HEK293 (cell line): ENCODE data around the gene ABCF1.

Experiments used
- CTCF ChIA-PET: fragments of 350-600 bp; formaldehyde crosslinking; extraction: SDS; loops from one replicate; lab custom pipeline; 2021; ENCODE audit warnings: antibody characterized with exemption; lab: Yijun Ruan, JAX
- POLR2A ChIA-PET: fragments of 300-600 bp; formaldehyde crosslinking; extraction: SDS; loops from one replicate; lab custom pipeline; 2020; ENCODE audit warnings: antibody characterized with exemption, inconsistent platforms; lab: Yijun Ruan, JAX
- H3K27ac ChIP-seq: fragments of 200-500 bp; sonication (Bioruptor generic); 2 replicates; pipeline ENCODE4 v1.5.1; 2014; ENCODE audit warnings: low read depth, low read length, control low read depth, inconsistent platforms; ENCODE audit errors: extremely low read depth
- H3K36me3 ChIP-seq, 2 experiments: fragments of 200-500 bp in 1 of 2; sonication (Bioruptor generic) in 1 of 2; 1 replicate in 1 of 2; 2 replicates in 1 of 2; pipeline ENCODE4 v1.5.1; 2014 to 2017; ENCODE audit warnings: inconsistent platforms in 2 of 2, low read length in 2 of 2; ENCODE audit not compliant: control insufficient read depth in 2 of 2, insufficient read depth in 1 of 2
- H3K4me1 ChIP-seq: fragments of 200-500 bp; sonication (Bioruptor generic); 2 replicates; pipeline ENCODE4 v1.5.1; 2014; ENCODE audit warnings: mild to moderate bottlenecking, low read length, inconsistent platforms; ENCODE audit not compliant: control insufficient read depth, insufficient read depth
- H3K4me3 ChIP-seq: 2 replicates; pipeline ENCODE4 v1.5.1; 2011; ENCODE audit warnings: low read depth, mild to moderate bottlenecking, control low read depth, low read length, moderate library complexity
- H3K9me3 ChIP-seq: fragments of 200-500 bp; sonication (Bioruptor generic); 2 replicates; pipeline ENCODE4 v1.5.1; 2014; ENCODE audit warnings: low read depth, low read length, inconsistent platforms; ENCODE audit not compliant: control insufficient read depth, insufficient read depth
- FEZF1 ChIP-seq: fragments of 450-650 bp; formaldehyde crosslinking; IDR thresholded peaks from 2 replicates; pipeline ENCODE4 v1.5.1; 2016; ENCODE audit warnings: missing biosample characterization, missing genetic modification characterization
- HIC1 ChIP-seq: fragments of 450-650 bp; formaldehyde crosslinking; IDR thresholded peaks from 2 replicates; pipeline ENCODE4 v1.5.1; 2016; ENCODE audit warnings: missing biosample characterization, missing genetic modification characterization
- IKZF3 ChIP-seq: fragments of 450-650 bp; IDR thresholded peaks from 2 replicates; pipeline ENCODE4 v1.5.0; 2018; ENCODE audit warnings: missing biosample characterization, mild to moderate bottlenecking, missing genetic modification characterization, moderate library complexity
- KLF16 ChIP-seq: fragments of 450-650 bp; formaldehyde crosslinking; IDR thresholded peaks from 2 replicates; pipeline ENCODE4 v1.5.1; 2017; ENCODE audit warnings: missing biosample characterization, missing genetic modification characterization
- SP7 ChIP-seq: fragments of 450-650 bp; formaldehyde crosslinking; IDR thresholded peaks from 2 replicates; pipeline ENCODE4 v1.5.1; 2016; ENCODE audit warnings: missing biosample characterization, missing genetic modification characterization
- WT1 ChIP-seq: fragments of 450-650 bp; formaldehyde crosslinking; IDR thresholded peaks from 2 replicates; pipeline ENCODE4 v1.5.1; 2016; ENCODE audit warnings: missing biosample characterization, missing genetic modification characterization
- ZBTB10 ChIP-seq: fragments of 450-650 bp; formaldehyde crosslinking; IDR thresholded peaks from 2 replicates; pipeline ENCODE4 v1.5.1; 2016; ENCODE audit warnings: missing biosample characterization, missing genetic modification characterization
- ZBTB8A ChIP-seq: fragments of 450-650 bp; formaldehyde crosslinking; IDR thresholded peaks from 2 replicates; pipeline ENCODE4 v1.5.1; 2016; ENCODE audit warnings: missing biosample characterization, missing genetic modification characterization
- ZFP37 ChIP-seq: fragments of 450-650 bp; formaldehyde crosslinking; IDR thresholded peaks from 2 replicates; pipeline ENCODE4 v1.5.1; 2016; ENCODE audit warnings: missing biosample characterization, missing genetic modification characterization
- ZNF175 ChIP-seq: fragments of 450-650 bp; formaldehyde crosslinking; IDR thresholded peaks from 2 replicates; pipeline ENCODE4 v1.5.1; 2016; ENCODE audit warnings: missing biosample characterization, missing genetic modification characterization
- ZNF223 ChIP-seq: fragments of 450-650 bp; formaldehyde crosslinking; IDR thresholded peaks from 2 replicates; pipeline ENCODE4 v1.5.1; 2016; ENCODE audit warnings: missing biosample characterization, missing genetic modification characterization
- ZNF394 ChIP-seq: fragments of 450-650 bp; formaldehyde crosslinking; IDR thresholded peaks from 2 replicates; pipeline ENCODE4 v1.5.1; 2016; ENCODE audit warnings: missing biosample characterization, missing genetic modification characterization, mild to moderate bottlenecking, moderate library complexity, borderline replicate concordance
- ZNF501 ChIP-seq: fragments of 450-650 bp; formaldehyde crosslinking; IDR thresholded peaks from 2 replicates; pipeline ENCODE4 v1.5.1; 2016; ENCODE audit warnings: missing biosample characterization, missing genetic modification characterization
- ZNF521 ChIP-seq: fragments of 450-650 bp; formaldehyde crosslinking; IDR thresholded peaks from 2 replicates; pipeline ENCODE4 v1.5.1; 2017; ENCODE audit warnings: missing biosample characterization, mild to moderate bottlenecking, missing genetic modification characterization
- ZNF548 ChIP-seq: fragments of 450-650 bp; formaldehyde crosslinking; IDR thresholded peaks from 2 replicates; pipeline ENCODE4 v1.5.1; 2016; ENCODE audit warnings: missing biosample characterization, missing genetic modification characterization
- ZNF580 ChIP-seq: fragments of 450-650 bp; formaldehyde crosslinking; IDR thresholded peaks from 2 replicates; pipeline ENCODE4 v1.5.1; 2016; ENCODE audit warnings: missing biosample characterization, missing genetic modification characterization
- ZNF600 ChIP-seq: fragments of 450-650 bp; formaldehyde crosslinking; IDR thresholded peaks from 2 replicates; pipeline ENCODE4 v1.5.1; 2016; ENCODE audit warnings: missing biosample characterization, missing genetic modification characterization

The ABCF1 gene

DNA sequence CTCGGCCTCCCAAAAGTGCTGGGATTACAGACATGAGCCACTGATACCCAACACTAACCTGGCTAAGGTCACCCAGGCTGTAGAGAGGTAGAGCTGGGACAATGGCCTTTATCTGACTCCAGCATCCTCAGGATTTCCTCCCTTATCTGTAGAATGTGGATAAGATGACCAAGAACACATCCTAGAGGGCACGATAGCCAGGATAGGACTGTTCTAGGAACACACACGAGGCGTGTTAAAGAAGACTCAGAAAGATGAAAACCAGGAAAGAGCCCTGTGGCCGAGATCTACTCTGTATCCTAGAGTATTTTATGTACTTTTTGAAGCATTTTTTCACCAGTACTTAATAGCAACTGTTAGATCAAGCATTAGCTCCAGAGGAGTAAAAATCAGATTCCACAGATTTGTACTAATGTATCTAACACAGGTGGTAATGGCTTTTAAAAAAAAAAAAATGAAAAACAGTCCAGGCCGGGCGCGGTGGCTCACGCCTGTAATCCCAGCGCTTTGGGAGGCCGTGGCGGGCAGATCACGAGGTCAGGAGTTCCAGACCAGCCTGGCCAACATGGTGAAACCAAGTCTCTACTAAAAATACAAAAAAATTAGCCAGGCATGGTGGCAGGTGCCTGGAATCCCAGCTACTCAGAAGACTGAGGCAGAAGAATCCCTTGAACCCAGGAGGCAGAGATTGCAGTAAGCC, 28.5 kb downstream of the ABCF1 start:
- no peak overlapping the region for H3K4me3 ChIP-seq
- CTCF ChIA-PET: interaction anchor here (0.6 to 9.8 kb wide), 11 partner anchors 11 to 488 kb away, joined by 3 to 121 read pairs (median 5); no protein-coding TSS in a partner anchor
- H3K9me3 ChIP-seq: no peaks in the 10 kb centered on the region
- TF ChIP-seq FEZF1 (tag by site-specific recombination): no peak
- TF ChIP-seq ZNF548: no peak
- TF ChIP-seq IKZF3 (tag by site-specific recombination): 0 out of 2 replicates have a peak, but pooled peaks have one; percentile 11
- peak; percentile 47; the same call in 1 of the 2 replicates for TF ChIP-seq ZNF600 (tag by site-specific recombination)
- 0 out of 2 replicates have a peak overlapping the region, but pooled peaks have one; percentile 2 for H3K27ac ChIP-seq
- H3K4me1 ChIP-seq: no peaks in the 10 kb centered on the region
- peaks cover 34 to 57% of the 10 kb centered on the region in 2 experiments for H3K36me3 ChIP-seq
- POLR2A ChIA-PET: interaction anchor here (0.6 to 14.9 kb wide), 5 partner anchors 11 to 122 kb away, joined by 3 to 197 read pairs (median 4); partner anchors contain the start of gene ABCF1

DNA sequence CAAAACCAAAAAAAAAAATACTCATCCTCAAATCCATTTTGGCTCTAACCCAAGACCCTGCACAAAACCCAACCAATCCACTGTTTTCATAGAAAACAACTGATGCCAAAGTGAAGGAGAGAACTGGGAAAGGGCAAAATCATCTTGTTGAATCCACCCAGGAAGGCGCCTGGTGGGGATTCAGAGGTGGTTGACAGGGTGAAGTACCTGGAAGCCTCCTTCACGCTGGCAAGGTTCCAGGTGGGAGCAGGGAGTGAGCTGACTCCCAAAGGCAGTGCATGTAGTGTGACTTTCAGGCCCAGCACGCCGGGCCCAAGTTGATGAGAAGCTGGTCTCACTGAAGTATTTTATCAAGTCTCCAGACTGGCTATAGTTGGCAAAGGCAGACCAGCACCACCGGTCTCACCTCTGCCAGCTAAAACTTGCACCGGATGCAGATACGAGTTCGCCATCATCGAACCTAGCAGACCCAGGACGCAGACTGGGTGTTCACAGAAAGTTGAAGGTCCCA, 29.3 kb downstream of the ABCF1 start:
- peaks cover 41 to 59% of the 10 kb centered on the region in 2 experiments for H3K36me3 ChIP-seq
- TF ChIP-seq ZNF600 (tag by site-specific recombination): peak; percentile 30; the same call in 1 of the 2 replicates
- no peak for TF ChIP-seq ZFP37 (tag by site-specific recombination)
- no peak for TF ChIP-seq ZNF580 (tag by site-specific recombination)
- no peak for TF ChIP-seq ZNF175
- TF ChIP-seq ZBTB10: no peak
- 0 out of 2 replicates have a peak, but pooled peaks have one; percentile 26 for TF ChIP-seq WT1 (tag by site-specific recombination)
- peak; percentile 37; the same call in 1 of the 2 replicates for TF ChIP-seq ZNF394 (tag by site-specific recombination)
- ChIA-PET CTCF (interaction anchor here (0.7 to 9.8 kb wide), 7 partner anchors 12 to 130 kb away, joined by 4 to 121 read pairs (median 5); no protein-coding TSS in a partner anchor), POLR2A (interaction anchor here (0.9 to 14.9 kb wide), 5 partner anchors 10 to 130 kb away, joined by 3 to 197 read pairs (median 5); no protein-coding TSS in a partner anchor)
- peak overlapping the region; percentile 40; the same call in 1 of the 2 replicates for H3K27ac ChIP-seq
- H3K4me3 ChIP-seq: no peak overlapping the region
- H3K9me3 ChIP-seq: no peaks in the 10 kb centered on the region
- no peaks in the 10 kb centered on the region for H3K4me1 ChIP-seq

DNA sequence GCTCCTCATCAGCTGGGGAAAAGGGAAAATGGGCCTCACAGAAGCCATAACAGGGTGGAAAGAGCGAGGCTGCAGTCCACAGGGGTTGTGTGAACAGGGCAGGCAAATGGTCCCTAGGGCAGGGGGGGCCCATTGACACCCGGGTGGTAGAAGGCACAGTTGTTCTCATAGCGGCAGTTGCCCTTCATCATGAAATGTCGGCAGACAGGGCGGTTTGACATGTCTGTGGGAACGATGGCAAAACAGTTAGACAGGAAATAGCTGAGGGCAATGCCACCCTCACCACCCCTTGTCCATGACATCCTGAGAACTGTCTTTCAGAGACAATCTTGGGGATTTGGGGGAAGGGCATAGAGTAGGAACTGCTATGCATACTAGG, 30.2 kb downstream of the ABCF1 start:
- no peak for TF ChIP-seq ZBTB8A
- 0 out of 2 replicates have a peak, but pooled peaks have one; percentile 14 for TF ChIP-seq ZFP37 (tag by site-specific recombination)
- no peak for TF ChIP-seq ZNF521 (tag by site-specific recombination)
- TF ChIP-seq KLF16: no peak
- peak; percentile 25; the same call in 1 of the 2 replicates for TF ChIP-seq FEZF1 (tag by site-specific recombination)
- no peak for TF ChIP-seq ZNF501
- 0 out of 2 replicates have a peak, but pooled peaks have one; percentile 28 for TF ChIP-seq HIC1 (tag by site-specific recombination)
- TF ChIP-seq ZNF223 (tag by site-specific recombination): no peak
- TF ChIP-seq SP7 (tag by site-specific recombination): no peak
- peak; percentile 67 for TF ChIP-seq ZNF600 (tag by site-specific recombination)
- Histone ChIP-seq H3K9me3 (no peaks in the 10 kb centered on the region), H3K36me3 (peaks cover 50 to 67% of the 10 kb centered on the region in 2 experiments), H3K4me3 (no peak overlapping the region), H3K27ac (peak overlapping the region; percentile 40; the same call in 1 of the 2 replicates), H3K4me1 (no peaks in the 10 kb centered on the region)
- ChIA-PET CTCF (interaction anchor here (1.4 to 9.8 kb wide), 2 partner anchors 58 to 118 kb away, joined by 5 to 121 read pairs; no protein-coding TSS in a partner anchor), POLR2A (interaction anchor here (0.7 to 14.9 kb wide), 4 partner anchors 9 to 129 kb away, joined by 3 to 197 read pairs (median 14); no protein-coding TSS in a partner anchor)
